ENCODE data around the gene NCAPH2. TPM values are rescaled to one million over a fixed set of nuclear protein-coding genes. Genes with fewer than 3 reads are reported as not detected.

The NCAPH2 gene
- total and polyA plus RNA-seq, 2 of the 13 experiments (the other 11 are each of a cell fraction or from before 2014, with no cell fraction given) = 28.1 to 64.4 TPM

DNA sequence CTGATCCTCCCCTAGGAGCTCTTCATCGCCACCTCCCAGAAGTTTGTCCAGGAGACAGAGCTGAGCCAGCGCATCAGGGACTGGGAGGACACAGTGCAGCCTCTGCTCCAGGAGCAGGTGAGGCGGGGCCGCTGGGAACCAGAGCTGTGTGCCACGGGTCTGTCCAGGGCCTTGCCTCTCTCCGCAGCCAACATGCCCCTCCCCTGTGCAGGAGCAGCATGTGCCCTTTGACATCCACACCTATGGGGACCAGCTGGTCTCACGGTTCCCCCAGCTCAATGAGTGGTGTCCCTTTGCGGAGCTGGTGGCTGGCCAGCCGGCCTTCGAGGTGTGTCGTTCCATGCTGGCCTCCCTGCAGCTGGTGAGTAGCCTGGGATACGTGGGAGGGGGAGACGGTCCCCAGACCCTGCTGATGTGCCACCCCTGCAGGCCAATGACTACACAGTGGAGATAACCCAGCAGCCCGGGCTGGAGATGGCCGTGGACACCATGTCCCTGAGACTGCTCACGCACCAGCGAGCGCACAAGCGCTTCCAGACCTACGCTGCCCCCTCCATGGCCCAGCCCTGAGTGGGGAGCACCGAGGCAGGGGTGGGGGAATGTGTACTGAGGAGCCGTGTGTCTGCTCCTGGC lies 14.9 kb downstream of the NCAPH2 start (continued):
- TF ChIP-seq THAP9 (CRISPR knock-in tag; IDR thresholded peaks at IDR 0.05; ENCODE audit: borderline replicate concordance) (no peak), ZSCAN30 (CRISPR knock-in tag; IDR thresholded peaks at IDR 0.05) (no peak)

DNA sequence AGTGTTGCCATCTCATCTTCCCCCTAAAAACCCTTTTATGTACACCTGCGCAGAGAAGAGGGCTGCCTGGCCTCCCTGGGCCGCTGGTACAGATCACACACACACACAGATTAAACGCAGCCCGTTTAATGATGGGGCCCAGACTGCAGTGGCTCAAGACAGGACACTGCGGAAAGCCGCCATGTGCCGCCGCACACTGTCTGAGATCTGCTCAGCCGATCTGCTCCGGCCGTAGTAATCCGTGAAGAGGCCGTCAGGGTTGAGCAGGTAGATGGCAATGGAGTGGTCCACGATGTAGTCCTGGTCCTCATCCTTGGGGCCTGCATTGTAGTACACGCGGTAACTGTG lies 15.4 kb downstream of the NCAPH2 start:
- Histone ChIP-seq H3K9me3 (ENCODE audit: low read length) (no peaks in the 10 kb centered on the region), H4K20me1 (ENCODE audit: insufficient read depth, low read length) (peaks cover 19% of the 10 kb centered on the region), H3K9ac (ENCODE audit: insufficient read depth, low read depth, low read length) (no peak overlapping the region), H3K4me1 (ENCODE audit: insufficient read depth, low read length) (peaks cover 33% of the 10 kb centered on the region), H3K4me3 (replicated peaks in 1 of 3; ENCODE audit: insufficient read depth in 1 of 3, low read depth in 2 of 3, low read length in 3 of 3) (peak overlapping the region in 1 of 3 experiments; percentile 83; a peak in 1 of 6 replicates), H3K36me3 (replicated peaks in 1 of 2; ENCODE audit: control insufficient read depth in 1 of 2, insufficient read depth in 2 of 2, low read length in 2 of 2) (peaks cover 12 to 38% of the 10 kb centered on the region in 2 experiments; a peak in 4 of 5 replicates), H3K27ac (ENCODE audit: extremely low read length, insufficient read depth, low read length) (no peak overlapping the region), H2AFZ (ENCODE audit: low read length) (no peak overlapping the region), H3K27me3 (ENCODE audit: control insufficient read depth in 1 of 2, insufficient read depth in 2 of 2, low read length in 2 of 2) (no peaks in the 10 kb centered on the region), H3K4me2 (ENCODE audit: low read depth, low read length) (no peak overlapping the region), H3K79me2 (ENCODE audit: insufficient read depth, low read length) (peaks cover 20% of the 10 kb centered on the region)
- no peak for FAIRE-seq
- 96% methylated on average over 5 of the region's 16 CpGs for WGBS (ENCODE audit: low lambda C conversion rate)
- no peak for ATAC-seq
- intact Hi-C loops (cut with micrococcal nuclease; ENCODE audit: unreplicated experiment) = no loop called here
- DNase-seq (ENCODE audit: low spot score) = no peak
- POLR2A ChIA-PET = interaction anchor here (1.0 to 4.2 kb wide), 2 partner anchors 16 to 39 kb away, joined by 3 to 97 read pairs; partner anchors contain the start of genes LMF2 and NCAPH2
- CTCF ChIA-PET (ENCODE audit: low intra/inter-chr PET ratio, low total read pairs) = no interaction called here
- in situ Hi-C loops (cut with HindIII; ENCODE audit: extremely low pct_ligation_motif_present, low pct_unique_long_range_greater_than_20kb) = no loop called here
- BruUV-seq (replicated peaks) = no TSS peak
- TF ChIP-seq, protein P1, sequence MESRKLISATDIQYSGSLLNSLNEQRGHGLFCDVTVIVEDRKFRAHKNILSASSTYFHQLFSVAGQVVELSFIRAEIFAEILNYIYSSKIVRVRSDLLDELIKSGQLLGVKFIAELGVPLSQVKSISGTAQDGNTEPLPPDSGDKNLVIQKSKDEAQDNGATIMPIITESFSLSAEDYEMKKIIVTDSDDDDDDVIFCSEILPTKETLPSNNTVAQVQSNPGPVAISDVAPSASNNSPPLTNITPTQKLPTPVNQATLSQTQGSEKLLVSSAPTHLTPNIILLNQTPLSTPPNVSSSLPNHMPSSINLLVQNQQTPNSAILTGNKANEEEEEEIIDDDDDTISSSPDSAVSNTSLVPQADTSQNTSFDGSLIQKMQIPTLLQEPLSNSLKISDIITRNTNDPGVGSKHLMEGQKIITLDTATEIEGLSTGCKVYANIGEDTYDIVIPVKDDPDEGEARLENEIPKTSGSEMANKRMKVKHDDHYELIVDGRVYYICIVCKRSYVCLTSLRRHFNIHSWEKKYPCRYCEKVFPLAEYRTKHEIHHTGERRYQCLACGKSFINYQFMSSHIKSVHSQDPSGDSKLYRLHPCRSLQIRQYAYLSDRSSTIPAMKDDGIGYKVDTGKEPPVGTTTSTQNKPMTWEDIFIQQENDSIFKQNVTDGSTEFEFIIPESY (CRISPR knock-in tag; IDR thresholded peaks at IDR 0.05) = 0 out of 2 replicates have a peak, but pooled peaks have one; percentile 11
- TF ChIP-seq YEATS4 (CRISPR knock-in tag; IDR thresholded peaks at IDR 0.05; ENCODE audit: borderline replicate concordance) = no peak

Measured in HepG2 (cell line).